ENCODE data around the gene GLG1.

GRCh38 chr16:74431516-74431915 is 175.4 kb downstream of the GLG1 start:
- TF ChIP-seq EZH2 (IDR thresholded peaks at IDR 0.05; ENCODE audit: borderline replicate concordance), result no peak
- TF ChIP-seq EZH2phosphoT487 (IDR thresholded peaks at IDR 0.05; ENCODE audit: low read depth, severe bottlenecking, unreplicated experiment), result no peak
